ENCODE data around the gene TPK1. TPM values are rescaled to one million over a fixed set of nuclear protein-coding genes. Genes with fewer than 3 reads are reported as not detected.

Gene TPK1
- total and polyA plus RNA-seq, 2 of the 13 experiments (the other 11 are each of a cell fraction or from before 2014, with no cell fraction given): 1.0 to 1.2 TPM

DNA sequence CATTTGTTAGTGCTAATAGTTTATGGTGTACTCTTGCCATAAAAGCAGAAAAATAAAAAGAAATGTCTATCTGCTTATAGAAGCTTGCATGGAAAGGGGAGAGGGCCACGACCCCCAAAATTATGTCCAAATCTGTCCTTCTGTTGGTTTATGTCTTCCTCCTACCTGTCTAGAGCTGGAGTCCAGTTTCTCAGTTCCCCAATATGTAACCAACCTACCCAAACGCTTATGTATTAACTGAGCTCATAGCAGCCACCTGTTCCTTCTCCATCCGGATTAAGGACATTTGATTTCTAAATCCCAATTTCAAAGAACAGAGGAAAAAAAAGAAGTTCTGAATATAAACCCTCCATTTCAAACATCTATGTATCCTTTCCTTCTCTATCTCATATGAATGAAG, 30.3 kb upstream of the TPK1 start (continued):
- TF ChIP-seq, protein P1, sequence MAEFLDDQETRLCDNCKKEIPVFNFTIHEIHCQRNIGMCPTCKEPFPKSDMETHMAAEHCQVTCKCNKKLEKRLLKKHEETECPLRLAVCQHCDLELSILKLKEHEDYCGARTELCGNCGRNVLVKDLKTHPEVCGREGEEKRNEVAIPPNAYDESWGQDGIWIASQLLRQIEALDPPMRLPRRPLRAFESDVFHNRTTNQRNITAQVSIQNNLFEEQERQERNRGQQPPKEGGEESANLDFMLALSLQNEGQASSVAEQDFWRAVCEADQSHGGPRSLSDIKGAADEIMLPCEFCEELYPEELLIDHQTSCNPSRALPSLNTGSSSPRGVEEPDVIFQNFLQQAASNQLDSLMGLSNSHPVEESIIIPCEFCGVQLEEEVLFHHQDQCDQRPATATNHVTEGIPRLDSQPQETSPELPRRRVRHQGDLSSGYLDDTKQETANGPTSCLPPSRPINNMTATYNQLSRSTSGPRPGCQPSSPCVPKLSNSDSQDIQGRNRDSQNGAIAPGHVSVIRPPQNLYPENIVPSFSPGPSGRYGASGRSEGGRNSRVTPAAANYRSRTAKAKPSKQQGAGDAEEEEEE (CRISPR knock-in tag; IDR thresholded peaks at IDR 0.05; ENCODE audit: borderline replicate concordance): no peak

DNA sequence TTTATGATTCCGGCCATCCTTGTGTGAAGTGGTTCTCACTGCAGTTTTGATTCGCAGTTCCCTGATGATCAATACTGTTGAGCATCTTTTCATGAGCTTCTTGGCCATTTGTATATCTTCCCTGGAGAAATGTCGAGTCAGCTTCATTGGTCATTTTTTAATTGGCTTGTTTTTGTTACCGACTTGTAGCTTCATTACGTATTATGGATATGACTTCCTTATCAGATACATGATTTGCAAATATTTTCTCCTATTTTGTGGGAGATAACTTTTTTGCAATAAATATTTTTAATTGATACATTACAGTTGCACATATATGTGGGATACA, 27.4 kb upstream of the TPK1 start:
- no peaks in the 10 kb centered on the region for H3K9me3 ChIP-seq (ENCODE audit: low read length)
- BruUV-seq (replicated peaks): no TSS peak
- ChIA-PET CTCF (ENCODE audit: low intra/inter-chr PET ratio, low total read pairs) (no interaction called here), POLR2A (no interaction called here)
- H2AFZ ChIP-seq (ENCODE audit: low read length): no peak overlapping the region
- no peaks in the 10 kb centered on the region for H3K79me2 ChIP-seq (ENCODE audit: insufficient read depth, low read length)
- H3K4me2 ChIP-seq (ENCODE audit: low read depth, low read length): no peak overlapping the region
- no peaks in the 10 kb centered on the region for H3K36me3 ChIP-seq (replicated peaks in 1 of 2; ENCODE audit: control insufficient read depth in 1 of 2, insufficient read depth in 2 of 2, low read length in 2 of 2)
- no peak overlapping the region for H3K27ac ChIP-seq (ENCODE audit: extremely low read length, insufficient read depth, low read length)
- no peaks in the 10 kb centered on the region for H3K4me1 ChIP-seq (ENCODE audit: insufficient read depth, low read length)
- TF ChIP-seq MAFF (IDR thresholded peaks at IDR 0.05; ENCODE audit: low read depth, low read length) (peak; percentile 72), FLYWCH1 (CRISPR knock-in tag; IDR thresholded peaks at IDR 0.05) (no peak), POGZ (CRISPR knock-in tag; IDR thresholded peaks at IDR 0.05) (no peak), MAFK (conservative IDR thresholded peaks at IDR 0.05 in 1 of 2, IDR thresholded peaks at IDR 0.05 in 1 of 2; ENCODE audit: low read length in 2 of 2) (peak; percentile 69 to 82; a peak in 3 of 4 replicates), DNMT3B (CRISPR knock-in tag; conservative IDR thresholded peaks at IDR 0.05) (no peak), EED (CRISPR knock-in tag; IDR thresholded peaks at IDR 0.05) (no peak)
- TF ChIP-seq, protein P2, sequence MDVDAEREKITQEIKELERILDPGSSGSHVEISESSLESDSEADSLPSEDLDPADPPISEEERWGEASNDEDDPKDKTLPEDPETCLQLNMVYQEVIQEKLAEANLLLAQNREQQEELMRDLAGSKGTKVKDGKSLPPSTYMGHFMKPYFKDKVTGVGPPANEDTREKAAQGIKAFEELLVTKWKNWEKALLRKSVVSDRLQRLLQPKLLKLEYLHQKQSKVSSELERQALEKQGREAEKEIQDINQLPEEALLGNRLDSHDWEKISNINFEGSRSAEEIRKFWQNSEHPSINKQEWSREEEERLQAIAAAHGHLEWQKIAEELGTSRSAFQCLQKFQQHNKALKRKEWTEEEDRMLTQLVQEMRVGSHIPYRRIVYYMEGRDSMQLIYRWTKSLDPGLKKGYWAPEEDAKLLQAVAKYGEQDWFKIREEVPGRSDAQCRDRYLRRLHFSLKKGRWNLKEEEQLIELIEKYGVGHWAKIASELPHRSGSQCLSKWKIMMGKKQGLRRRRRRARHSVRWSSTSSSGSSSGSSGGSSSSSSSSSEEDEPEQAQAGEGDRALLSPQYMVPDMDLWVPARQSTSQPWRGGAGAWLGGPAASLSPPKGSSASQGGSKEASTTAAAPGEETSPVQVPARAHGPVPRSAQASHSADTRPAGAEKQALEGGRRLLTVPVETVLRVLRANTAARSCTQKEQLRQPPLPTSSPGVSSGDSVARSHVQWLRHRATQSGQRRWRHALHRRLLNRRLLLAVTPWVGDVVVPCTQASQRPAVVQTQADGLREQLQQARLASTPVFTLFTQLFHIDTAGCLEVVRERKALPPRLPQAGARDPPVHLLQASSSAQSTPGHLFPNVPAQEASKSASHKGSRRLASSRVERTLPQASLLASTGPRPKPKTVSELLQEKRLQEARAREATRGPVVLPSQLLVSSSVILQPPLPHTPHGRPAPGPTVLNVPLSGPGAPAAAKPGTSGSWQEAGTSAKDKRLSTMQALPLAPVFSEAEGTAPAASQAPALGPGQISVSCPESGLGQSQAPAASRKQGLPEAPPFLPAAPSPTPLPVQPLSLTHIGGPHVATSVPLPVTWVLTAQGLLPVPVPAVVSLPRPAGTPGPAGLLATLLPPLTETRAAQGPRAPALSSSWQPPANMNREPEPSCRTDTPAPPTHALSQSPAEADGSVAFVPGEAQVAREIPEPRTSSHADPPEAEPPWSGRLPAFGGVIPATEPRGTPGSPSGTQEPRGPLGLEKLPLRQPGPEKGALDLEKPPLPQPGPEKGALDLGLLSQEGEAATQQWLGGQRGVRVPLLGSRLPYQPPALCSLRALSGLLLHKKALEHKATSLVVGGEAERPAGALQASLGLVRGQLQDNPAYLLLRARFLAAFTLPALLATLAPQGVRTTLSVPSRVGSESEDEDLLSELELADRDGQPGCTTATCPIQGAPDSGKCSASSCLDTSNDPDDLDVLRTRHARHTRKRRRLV (CRISPR knock-in tag; IDR thresholded peaks at IDR 0.05): no peak
- FAIRE-seq: no peak
- no peak for ATAC-seq
- intact Hi-C loops (cut with micrococcal nuclease; ENCODE audit: unreplicated experiment): no loop called here
- H3K4me3 ChIP-seq (replicated peaks in 1 of 3; ENCODE audit: insufficient read depth in 1 of 3, low read depth in 2 of 3, low read length in 3 of 3): no peak overlapping the region
- 16% methylated on average over 5 of the region's 5 CpGs for WGBS (ENCODE audit: low lambda C conversion rate)
- in situ Hi-C loops (cut with HindIII; ENCODE audit: extremely low pct_ligation_motif_present, low pct_unique_long_range_greater_than_20kb): no loop called here
- no peak for DNase-seq (ENCODE audit: low spot score)
- H4K20me1 ChIP-seq (ENCODE audit: insufficient read depth, low read length): no peaks in the 10 kb centered on the region
- H3K27me3 ChIP-seq (ENCODE audit: control insufficient read depth in 1 of 2, insufficient read depth in 2 of 2, low read length in 2 of 2): no peaks in the 10 kb centered on the region
- no peak overlapping the region for H3K9ac ChIP-seq (ENCODE audit: insufficient read depth, low read depth, low read length)

Measured in HepG2 (cell line).